ENCODE results near the gene SRD5A2.

DNA sequence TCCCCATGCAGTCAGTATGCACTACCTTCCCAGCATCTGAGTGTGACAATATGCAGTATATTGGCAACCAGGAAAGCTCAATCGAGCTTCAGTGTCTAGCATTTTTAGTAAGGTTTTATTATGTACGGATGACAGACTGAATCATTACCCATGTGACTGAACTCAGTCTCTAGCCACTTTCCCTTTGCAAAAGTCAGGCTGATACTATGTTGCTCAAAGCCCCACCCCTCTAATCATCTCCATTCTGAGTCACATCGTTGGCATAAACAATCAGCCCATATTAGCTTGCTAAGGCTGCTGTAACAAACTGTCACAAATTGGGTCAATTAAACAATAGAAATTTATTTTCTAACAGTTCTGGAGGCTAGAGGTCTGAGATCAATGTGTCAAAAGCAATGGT lies 25.8 kb upstream of the SRD5A2 start:
- TF ChIP-seq EP300 (IDR thresholded peaks at IDR 0.05) = no peak
- TF ChIP-seq, protein P1, sequence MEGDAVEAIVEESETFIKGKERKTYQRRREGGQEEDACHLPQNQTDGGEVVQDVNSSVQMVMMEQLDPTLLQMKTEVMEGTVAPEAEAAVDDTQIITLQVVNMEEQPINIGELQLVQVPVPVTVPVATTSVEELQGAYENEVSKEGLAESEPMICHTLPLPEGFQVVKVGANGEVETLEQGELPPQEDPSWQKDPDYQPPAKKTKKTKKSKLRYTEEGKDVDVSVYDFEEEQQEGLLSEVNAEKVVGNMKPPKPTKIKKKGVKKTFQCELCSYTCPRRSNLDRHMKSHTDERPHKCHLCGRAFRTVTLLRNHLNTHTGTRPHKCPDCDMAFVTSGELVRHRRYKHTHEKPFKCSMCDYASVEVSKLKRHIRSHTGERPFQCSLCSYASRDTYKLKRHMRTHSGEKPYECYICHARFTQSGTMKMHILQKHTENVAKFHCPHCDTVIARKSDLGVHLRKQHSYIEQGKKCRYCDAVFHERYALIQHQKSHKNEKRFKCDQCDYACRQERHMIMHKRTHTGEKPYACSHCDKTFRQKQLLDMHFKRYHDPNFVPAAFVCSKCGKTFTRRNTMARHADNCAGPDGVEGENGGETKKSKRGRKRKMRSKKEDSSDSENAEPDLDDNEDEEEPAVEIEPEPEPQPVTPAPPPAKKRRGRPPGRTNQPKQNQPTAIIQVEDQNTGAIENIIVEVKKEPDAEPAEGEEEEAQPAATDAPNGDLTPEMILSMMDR (IDR thresholded peaks at IDR 0.05) = no peak
- TF ChIP-seq POLR2A (IDR thresholded peaks at IDR 0.05) = no peak
